Measurements from ENCODE around the gene PLA2G2F.

- TF ChIP-seq CTCF (IDR thresholded peaks at IDR 0.05) (peak in 4 of 5 experiments; percentile 23 to 49 (median 28)), POLR2AphosphoS5 (IDR thresholded peaks at IDR 0.05) (no peak), POLR2A (IDR thresholded peaks at IDR 0.05) (no peak), EP300 (IDR thresholded peaks at IDR 0.05; ENCODE audit: low read depth) (no peak)
Measured at GRCh38 chr1:20165522-20165951, 26.4 kb downstream of the PLA2G2F start.

Measured in transverse colon (tissue), 4 donors.